GM15510 (cell line): ENCODE measurements around the gene SRBD1.

Experiments used
- POLR2A ChIP-seq: IDR thresholded peaks from 3 replicates; pipeline ENCODE4 v1.6.1; 2011; ENCODE audit warnings: borderline replicate concordance; ENCODE audit not compliant: insufficient read length; ENCODE audit errors: extremely low read depth

The SRBD1 gene

GRCh38 chr2:45585267-45585861 is 25.7 kb downstream of the SRBD1 start:
- no peak for TF ChIP-seq POLR2A

GRCh38 chr2:45583977-45584376 is 27.1 kb downstream of the SRBD1 start:
- TF ChIP-seq POLR2A, result no peak

DNA sequence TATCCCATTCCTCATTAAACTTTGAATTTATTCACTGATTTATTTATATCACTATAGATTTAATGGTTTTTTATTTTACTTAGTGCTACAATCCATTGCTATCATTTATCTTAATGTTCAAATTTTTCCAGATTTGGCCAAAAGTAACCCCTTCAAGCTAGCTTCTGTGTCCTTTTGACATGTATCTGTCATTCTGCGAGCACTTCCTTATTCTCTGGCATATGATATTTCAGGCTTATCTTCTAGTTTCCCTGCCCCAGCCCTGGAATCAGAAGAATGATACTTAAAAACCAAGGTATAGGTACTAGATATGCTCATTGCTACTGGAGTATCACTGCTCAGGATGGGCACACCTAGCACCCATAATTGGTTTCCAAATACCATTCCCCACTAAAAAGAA is 28.5 kb downstream of the SRBD1 start:
- no peak for TF ChIP-seq POLR2A

- TF ChIP-seq POLR2A, result no peak
Measured at GRCh38 chr2:45578056-45578843, 32.8 kb downstream of the SRBD1 start.

- no peak for TF ChIP-seq POLR2A
Measured at GRCh38 chr2:45577441-45577840, 33.6 kb downstream of the SRBD1 start.

DNA sequence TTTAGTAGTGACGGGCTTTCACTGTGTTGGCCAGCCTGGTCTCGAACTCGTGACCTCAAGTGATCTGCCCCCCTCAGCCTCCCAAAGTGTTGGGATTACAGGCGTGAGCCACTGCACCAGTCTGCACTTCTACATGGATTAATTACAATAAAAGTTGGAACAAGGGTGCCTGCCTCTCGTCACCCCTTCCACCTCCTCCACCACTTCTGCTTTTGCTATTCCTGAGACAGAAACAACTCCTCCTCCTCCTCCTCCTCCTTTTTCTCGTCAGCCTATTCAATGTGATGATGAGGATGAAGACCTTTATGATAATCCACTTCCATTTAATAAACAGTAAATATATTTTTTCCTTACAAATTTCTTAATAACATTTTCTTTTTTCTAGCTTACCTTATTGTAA is 35.2 kb downstream of the SRBD1 start:
- TF ChIP-seq POLR2A, result no peak

DNA sequence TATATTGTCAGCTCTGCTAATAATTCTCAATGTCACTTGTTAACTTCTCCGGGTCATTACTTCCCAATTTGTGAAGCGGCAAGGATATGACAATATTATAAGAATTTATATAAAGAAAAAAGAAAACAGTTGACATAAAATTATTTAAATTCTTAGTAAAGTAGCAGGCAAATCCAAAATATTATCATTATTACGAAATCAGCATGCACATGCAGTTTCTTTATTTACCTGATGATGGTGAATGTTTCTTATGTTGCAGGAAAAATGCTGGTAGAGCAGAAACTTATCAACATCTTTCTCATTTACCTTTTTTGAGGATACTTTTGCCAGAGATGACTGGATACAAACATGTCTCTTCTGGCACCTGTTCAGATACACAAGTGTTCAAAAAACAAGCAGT is 38.1 kb downstream of the SRBD1 start:
- no peak for TF ChIP-seq POLR2A

DNA sequence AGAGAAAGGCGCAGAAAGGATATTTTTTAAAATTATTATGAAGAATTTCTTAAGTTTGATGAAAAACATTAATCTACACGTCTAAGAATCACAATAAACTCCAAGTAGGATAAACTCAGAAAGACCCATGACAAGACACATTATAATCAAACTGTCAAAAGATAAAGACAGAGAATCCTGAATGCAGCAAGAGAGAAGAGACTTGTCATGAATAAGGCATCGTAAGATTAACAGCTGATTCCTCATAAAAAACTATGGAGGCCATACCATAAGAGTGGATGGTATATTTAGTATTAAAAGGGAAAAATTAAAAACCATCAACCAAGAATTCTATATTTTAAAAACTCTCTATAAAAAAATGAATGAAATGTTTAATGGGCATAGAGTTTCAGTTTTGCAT is 39.1 kb downstream of the SRBD1 start:
- TF ChIP-seq POLR2A, result no peak

- TF ChIP-seq POLR2A, result no peak
Measured at GRCh38 chr2:45570671-45571334, 40.3 kb downstream of the SRBD1 start.

- no peak for TF ChIP-seq POLR2A
Measured at GRCh38 chr2:45568935-45569334, 42.1 kb downstream of the SRBD1 start.

GRCh38 chr2:45567974-45568789 is 42.9 kb downstream of the SRBD1 start:
- TF ChIP-seq POLR2A, result no peak

DNA sequence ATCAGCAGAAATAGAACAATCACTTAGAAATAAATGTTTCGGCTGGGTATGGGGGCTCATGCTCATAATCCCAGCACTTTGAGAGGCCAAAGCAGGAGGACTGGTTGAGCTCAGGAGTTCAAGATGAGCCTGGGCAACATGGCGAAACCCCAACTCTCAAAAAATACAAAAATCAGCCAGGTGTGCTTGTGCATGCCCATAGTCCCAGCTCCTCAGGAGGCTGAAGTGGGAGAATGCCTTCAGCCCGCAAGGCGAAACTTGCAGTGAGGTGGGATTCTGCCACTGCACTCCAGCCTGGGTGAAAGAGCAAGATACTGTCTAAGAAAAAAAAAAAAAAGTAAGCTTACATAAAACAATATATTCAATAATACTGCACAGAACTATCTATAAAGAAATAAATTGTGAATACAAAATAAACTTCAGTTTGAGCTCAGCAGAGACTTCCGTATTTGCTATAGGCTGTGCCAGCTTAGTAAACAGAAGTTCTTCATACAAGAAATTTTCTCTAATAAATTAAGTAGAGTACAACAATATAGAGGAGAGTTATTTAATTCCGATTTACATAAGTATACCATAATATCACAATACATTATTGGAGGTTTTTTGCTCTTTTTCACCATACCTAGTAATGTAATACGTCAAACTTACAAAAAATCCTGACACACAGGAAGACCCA is 43.6 kb downstream of the SRBD1 start:
- TF ChIP-seq POLR2A, result no peak

- no peak for TF ChIP-seq POLR2A
Measured at GRCh38 chr2:45559436-45559835, 51.6 kb downstream of the SRBD1 start.

GRCh38 chr2:45554742-45555140 is 56.3 kb downstream of the SRBD1 start:
- TF ChIP-seq POLR2A, result no peak
